Spleen (tissue), 7 donors: ENCODE measurements around the gene ABCG4.

Experiments used
- CTCF ChIP-seq, 11 experiments: fragments of 200-600 bp in 7 of 11; fragments of 450-650 bp in 4 of 11; sonication (generic) in 4 of 11; IDR thresholded peaks in 8 of 11; conservative IDR thresholded peaks in 3 of 11; 1 replicate in 7 of 11; 2 replicates in 4 of 11; pipeline versions ENCODE4 v1.4.0 to v1.8.0; 2016 to 2021; ENCODE audit warnings: antibody characterized with exemption in 11 of 11, inconsistent platforms in 4 of 11, mild to moderate bottlenecking in 1 of 11
- POLR2A ChIP-seq, 3 donors: fragments of 450-650 bp; IDR thresholded peaks; one replicate each; pipeline ENCODE4 v1.5.1; 2017; ENCODE audit warnings: antibody characterized with exemption in 3 of 3, mild to moderate bottlenecking in 1 of 3
- POLR2AphosphoS5 ChIP-seq, 3 donors: sonication (generic); formaldehyde crosslinking; IDR thresholded peaks; one replicate each; pipeline ENCODE4 v1.5.1; 2017; ENCODE audit warnings: antibody characterized with exemption in 3 of 3
- donor health status: DM: no; HTN: no; CAD: no; lungs with moderate emphysema.
- donor health status: DM: no; HTN: no; CAD: no.
- donor health status: DM: no; HTN: no; CAD: no.

GRCh38 chr11:119149786-119150275, 979 bp downstream of the ABCG4 start:
- TF ChIP-seq CTCF (IDR thresholded peaks at IDR 0.05 in 8 of 11, conservative IDR thresholded peaks at IDR 0.05 in 3 of 11) (no peak), POLR2AphosphoS5 (IDR thresholded peaks at IDR 0.05) (no peak), POLR2A (IDR thresholded peaks at IDR 0.05) (no peak)
